HCT116 (cell line): ENCODE results near the gene ACBD7. TPM values are rescaled to one million over a fixed set of nuclear protein-coding genes. Genes with fewer than 3 reads are reported as not detected.

Experiments used
- ATAC-seq: fragments of 200-7000 bp; cut with Tn5 transposase; 2 replicates; pipeline ENCODE4 v1.9.1; 2020; ENCODE audit warnings: mild to moderate bottlenecking, moderate library complexity
- BruUV-seq: library from RNA; stranded (reverse); fragments of 400-500 nt; replicated peaks from 2 replicates; lab custom pipeline; 2021; lab: Mats Ljungman, UMichigan
- CTCF ChIA-PET: fragments of 300-600 bp; sonication (Branson Sonifier 250); formaldehyde crosslinking; loops from one replicate; lab custom pipeline; 2021; ENCODE audit warnings: antibody characterized with exemption; lab: Charles Lee
- POLR2A ChIA-PET: fragments of 300-600, 350-600 bp; sonication (Branson Sonifier 250); formaldehyde crosslinking; loops from one replicate; lab custom pipeline; 2021; ENCODE audit warnings: antibody characterized with exemption; lab: Charles Lee
- RAD21 ChIA-PET, 2 experiments: fragments of 300-600 bp; sonication (Branson Sonifier 250); formaldehyde crosslinking; loops; one replicate each; lab custom pipeline; 2023; ENCODE audit warnings: low total read pairs in 2 of 2; ENCODE audit not compliant: uncharacterized antibody in 2 of 2, unreplicated experiment in 2 of 2, low non-redundant PET in 1 of 2; lab: Charles Lee
- DNase-seq: peaks from one replicate; pipeline ENCODE4 v3.0.0-alpha.2; 2010; ENCODE audit warnings: low read depth, low spot score
- H2AFZ ChIP-seq: fragments of 200-600 bp; shearing (Covaris generic), sonication (generic); 2 replicates; pipeline ENCODE4 v1.6.1; 2017; ENCODE audit warnings: low read depth, mixed run types, mixed read lengths, antibody characterized with exemption, low read length; ENCODE audit not compliant: poor library complexity, severe bottlenecking
- H3K27ac ChIP-seq: 2 replicates; pipeline ENCODE4 v1.5.1; 2012; ENCODE audit warnings: low read depth, low read length
- H3K27me3 ChIP-seq: fragments of 200-600 bp; sonication (generic); 2 replicates; pipeline ENCODE4 v1.6.1; 2016; ENCODE audit warnings: mixed run types, low read length, mixed read lengths; ENCODE audit not compliant: insufficient read depth
- H3K36me3 ChIP-seq, 2 experiments: fragments of 200-500 bp in 1 of 2; fragments of 200-600 bp in 1 of 2; sonication (Bioruptor generic) in 1 of 2; sonication (generic) in 1 of 2; 2 replicates each; pipeline versions ENCODE4 v1.5.1 to v1.6.1; 2014 to 2016; ENCODE audit warnings: low read length in 2 of 2, inconsistent platforms in 1 of 2, mixed read lengths in 1 of 2, mixed run types in 1 of 2; ENCODE audit not compliant: insufficient read depth in 2 of 2, control insufficient read depth in 1 of 2
- H3K4me1 ChIP-seq, 2 experiments: fragments of 200-600 bp in 1 of 2; sonication (generic) in 1 of 2; 2 replicates each; pipeline versions ENCODE4 v1.5.1 to v1.6.1; 2012 to 2017; ENCODE audit warnings: low read length in 2 of 2, inconsistent platforms in 1 of 2, mild to moderate bottlenecking in 1 of 2, mixed read lengths in 1 of 2, mixed run types in 1 of 2, moderate library complexity in 1 of 2; ENCODE audit not compliant: insufficient read depth in 2 of 2, control insufficient read depth in 1 of 2
- H3K4me2 ChIP-seq: fragments of 200-600 bp; sonication (generic); 2 replicates; pipeline ENCODE4 v1.6.1; 2017; ENCODE audit warnings: mixed run types, low read length, mixed read lengths
- H3K4me3 ChIP-seq, 2 experiments: fragments of 200-600 bp in 1 of 2; sonication (generic) in 1 of 2; replicated peaks in 1 of 2; 2 replicates each; pipeline ENCODE4 v1.5.1; 2011 to 2016; ENCODE audit warnings: low read length in 2 of 2, control low read depth in 1 of 2, low read depth in 1 of 2, mild to moderate bottlenecking in 1 of 2, mixed read lengths in 1 of 2, mixed run types in 1 of 2
- H3K79me2 ChIP-seq: fragments of 200-600 bp; sonication (generic); 2 replicates; pipeline ENCODE4 v1.6.1; 2017; ENCODE audit warnings: mild to moderate bottlenecking, mixed run types, low read length, moderate library complexity, mixed read lengths; ENCODE audit not compliant: insufficient read depth
- H3K9ac ChIP-seq: fragments of 200-600 bp; sonication (generic); 2 replicates; pipeline ENCODE4 v1.6.1; 2016; ENCODE audit warnings: low read length, mixed read lengths
- H3K9me2 ChIP-seq: fragments of 200-600 bp; sonication (generic), shearing (Covaris generic); 2 replicates; pipeline ENCODE4 v1.6.1; 2017; ENCODE audit warnings: mixed run types, mild to moderate bottlenecking, moderate library complexity; ENCODE audit not compliant: insufficient read depth
- H3K9me3 ChIP-seq, 2 experiments: fragments of 200-500 bp in 1 of 2; fragments of 200-600 bp in 1 of 2; sonication (Bioruptor generic) in 1 of 2; sonication (generic) in 1 of 2; 2 replicates each; pipeline ENCODE4 v1.6.1; 2014 to 2017; ENCODE audit warnings: low read length in 2 of 2, mixed read lengths in 2 of 2, inconsistent platforms in 1 of 2, low read depth in 1 of 2, mild to moderate bottlenecking in 1 of 2, mixed run types in 1 of 2, moderate library complexity in 1 of 2; ENCODE audit not compliant: control insufficient read depth in 1 of 2, insufficient read depth in 1 of 2
- H4K20me1 ChIP-seq: fragments of 200-600 bp; sonication (generic), shearing (Covaris generic); 2 replicates; pipeline ENCODE4 v1.6.1; 2017; ENCODE audit warnings: mixed run types, mild to moderate bottlenecking, moderate library complexity; ENCODE audit not compliant: insufficient read depth
- CBX3 ChIP-seq: IDR thresholded peaks from 2 replicates; pipeline ENCODE4 v1.6.1; 2012; ENCODE audit warnings: low read depth
- CEBPB ChIP-seq: IDR thresholded peaks from 2 replicates; pipeline ENCODE4 v1.6.1; 2012; ENCODE audit warnings: low read depth
- ELF1 ChIP-seq: IDR thresholded peaks from 2 replicates; pipeline ENCODE4 v1.6.1; 2012; ENCODE audit warnings: low read depth, borderline replicate concordance
- EZH2 ChIP-seq: fragments of 200-600 bp; sonication (generic); IDR thresholded peaks from 2 replicates; pipeline ENCODE4 v1.6.1; 2017; ENCODE audit warnings: antibody characterized with exemption, mixed run types
- FOSL1 ChIP-seq: IDR thresholded peaks from 2 replicates; pipeline ENCODE4 v1.6.1; 2012; ENCODE audit warnings: low read depth
- JUND ChIP-seq: IDR thresholded peaks from 2 replicates; pipeline ENCODE4 v1.6.1; 2012
- MAX ChIP-seq: IDR thresholded peaks from 2 replicates; pipeline ENCODE4 v1.6.1; 2012
- POLR2A ChIP-seq: IDR thresholded peaks from 2 replicates; pipeline ENCODE4 v1.7.0; 2011; ENCODE audit warnings: borderline replicate concordance; ENCODE audit not compliant: insufficient read depth, insufficient read length; ENCODE audit errors: extremely low read depth
- POLR2AphosphoS5 ChIP-seq: IDR thresholded peaks from 2 replicates; pipeline ENCODE4 v1.6.1; 2011; ENCODE audit warnings: mild to moderate bottlenecking, low read depth, low read length, moderate library complexity
- RAD21 ChIP-seq: IDR thresholded peaks from 2 replicates; pipeline ENCODE4 v1.6.1; 2012; ENCODE audit warnings: low read depth, mild to moderate bottlenecking
- REST ChIP-seq: IDR thresholded peaks from 2 replicates; pipeline ENCODE4 v1.6.1; 2012; ENCODE audit warnings: low read depth
- SIN3A ChIP-seq: IDR thresholded peaks from 2 replicates; pipeline ENCODE4 v1.6.1; 2012; ENCODE audit warnings: low read depth
- YY1 ChIP-seq: IDR thresholded peaks from 2 replicates; pipeline ENCODE4 v1.6.1; 2011; ENCODE audit warnings: low read length, low read depth, moderate library complexity, mild to moderate bottlenecking; ENCODE audit not compliant: insufficient replicate concordance; ENCODE audit errors: extremely low read depth
- ZFX ChIP-seq: fragments of 450-650 bp; IDR thresholded peaks from 2 replicates; pipeline ENCODE4 v1.6.1; 2017
- intact Hi-C: fragments of 100-400 bp; cut with micrococcal nuclease; formaldehyde crosslinking; loops from 2 replicates; pipeline ENCODE4 v1.10.0; 2022
- total RNA-seq: library from RNA; stranded (reverse); gene quantifications from one replicate; pipeline ENCODE4 v1.2.1, GENCODE V29; 2021; ENCODE audit not compliant: unreplicated experiment

The ACBD7 gene
- total RNA-seq, 1 experiment from 2014 or later: 3.3 TPM

- intact Hi-C loops: no loop called here
- Histone ChIP-seq H3K4me3 (no peak within 1 kb of the TSS), H3K4me1 (no peaks in the 10 kb centered on the region), H3K9me3 (no peaks in the 10 kb centered on the region), H3K9ac (no peak within 1 kb of the TSS), H3K36me3 (no peaks in the 10 kb centered on the region), H3K9me2 (no peaks in the 10 kb centered on the region), H4K20me1 (no peaks in the 10 kb centered on the region), H2AFZ (no peak within 1 kb of the TSS), H3K27me3 (no peaks in the 10 kb centered on the region), H3K79me2 (no peaks in the 10 kb centered on the region), H3K4me2 (no peak within 1 kb of the TSS), H3K27ac (no peak within 1 kb of the TSS)
- ATAC-seq: no peak
- ChIA-PET POLR2A (no interaction called here), CTCF (no interaction called here), RAD21 (no interaction called here)
- DNase-seq: no peak
- no peak for TF ChIP-seq POLR2AphosphoS5
- TF ChIP-seq CEBPB: no peak
- TF ChIP-seq RAD21: no peak
- no peak for TF ChIP-seq JUND
- no peak for TF ChIP-seq CBX3
- no peak for TF ChIP-seq SIN3A
- no peak for TF ChIP-seq ELF1
- TF ChIP-seq POLR2A: no peak
- TF ChIP-seq EZH2: no peak
- TF ChIP-seq ZFX: no peak
- no peak for TF ChIP-seq FOSL1
- TF ChIP-seq YY1: no peak
- TF ChIP-seq MAX: no peak
- TF ChIP-seq REST: no peak
- no TSS peak for BruUV-seq
Measured at GRCh38 chr10:15043674-15044073, 44.9 kb downstream of the ACBD7 start, which contains the start of gene OLAH. Gene OLAH, plus strand, starts transcription at chr10:15043943. Its CDS starts 3,346 bp downstream, at chr10:15047289.
